ENCODE results near the gene CCDC192.
"Not testable (repeated sequence)": the region's sequence is repeated elsewhere in the genome, so short reads cannot be mapped to it uniquely, and the experiment has no call there.

The CCDC192 gene

GRCh38 chr5:127766676-127767335, 63.6 kb downstream of the CCDC192 start:
- DNase-seq (ENCODE audit: low read depth in 2 of 2), result no peak

- DNase-seq (ENCODE audit: low read depth in 2 of 2), result no peak
Measured at GRCh38 chr5:127769386-127769785, 66.2 kb downstream of the CCDC192 start.

GRCh38 chr5:127770272-127770671, 67.1 kb downstream of the CCDC192 start:
- DNase-seq (ENCODE audit: low read depth in 2 of 2), result no peak

GRCh38 chr5:127772531-127772930, 69.3 kb downstream of the CCDC192 start:
- DNase-seq (ENCODE audit: low read depth in 2 of 2), result no peak

- no peak for DNase-seq (ENCODE audit: low read depth in 2 of 2)
Measured at GRCh38 chr5:127774221-127774620, 71.0 kb downstream of the CCDC192 start.

GRCh38 chr5:127776477-127776876, 73.3 kb downstream of the CCDC192 start:
- no peak for DNase-seq (ENCODE audit: low read depth in 2 of 2)

GRCh38 chr5:127777957-127778356, 74.8 kb downstream of the CCDC192 start:
- no peak for DNase-seq (ENCODE audit: low read depth in 2 of 2)

- DNase-seq (ENCODE audit: low read depth in 2 of 2), result not testable (repeated sequence)
Measured at GRCh38 chr5:127782450-127782849, 79.3 kb downstream of the CCDC192 start.

- DNase-seq (ENCODE audit: low read depth in 2 of 2), result no peak
Measured at GRCh38 chr5:127785098-127785927, 82.1 kb downstream of the CCDC192 start.

GRCh38 chr5:127791439-127791838, 88.2 kb downstream of the CCDC192 start:
- no peak for DNase-seq (ENCODE audit: low read depth in 2 of 2)

GRCh38 chr5:127791908-127792307, 88.7 kb downstream of the CCDC192 start:
- DNase-seq (ENCODE audit: low read depth in 2 of 2), result not testable (repeated sequence)

- no peak for DNase-seq (ENCODE audit: low read depth in 2 of 2)
Measured at GRCh38 chr5:127793052-127793451, 89.9 kb downstream of the CCDC192 start.

- DNase-seq (ENCODE audit: low read depth in 2 of 2), result no peak
Measured at GRCh38 chr5:127793879-127794278, 90.7 kb downstream of the CCDC192 start.

GRCh38 chr5:127796211-127796610, 93.0 kb downstream of the CCDC192 start:
- no peak for DNase-seq (ENCODE audit: low read depth in 2 of 2)

- DNase-seq (ENCODE audit: low read depth in 2 of 2), result no peak
Measured at GRCh38 chr5:127799293-127799905, 96.2 kb downstream of the CCDC192 start.

- no peak for DNase-seq (ENCODE audit: low read depth in 2 of 2)
Measured at GRCh38 chr5:127801751-127802476, 98.7 kb downstream of the CCDC192 start.

- no peak for DNase-seq (ENCODE audit: low read depth in 2 of 2)
Measured at GRCh38 chr5:127802477-127802865, 99.3 kb downstream of the CCDC192 start.

- DNase-seq (ENCODE audit: low read depth in 2 of 2), result no peak
Measured at GRCh38 chr5:127804886-127805426, 101.8 kb downstream of the CCDC192 start.

GRCh38 chr5:127805448-127805847, 102.3 kb downstream of the CCDC192 start:
- DNase-seq (ENCODE audit: low read depth in 2 of 2), result no peak

- DNase-seq (ENCODE audit: low read depth in 2 of 2), result no peak
Measured at GRCh38 chr5:127806776-127807175, 103.6 kb downstream of the CCDC192 start.

- no peak for DNase-seq (ENCODE audit: low read depth in 2 of 2)
Measured at GRCh38 chr5:127809533-127809932, 106.3 kb downstream of the CCDC192 start.

- no peak for DNase-seq (ENCODE audit: low read depth in 2 of 2)
Measured at GRCh38 chr5:127810017-127810416, 106.8 kb downstream of the CCDC192 start.
